TTC549 (cell line): ENCODE results near the gene ZNF582.
"Not testable (repeated sequence)": the region's sequence is repeated elsewhere in the genome, so short reads cannot be mapped to it uniquely, and the experiment has no call there.

Experiments used
- FAIRE-seq: peaks from 2 replicates; lab custom pipeline; 2012; peaks lifted over from hg19 to GRCh38; lab: Jason Lieb, UNC

ZNF582 gene

GRCh38 chr19:56350416-56351045, 42.8 kb downstream of the ZNF582 start:
- FAIRE-seq: peak; percentile 60

DNA sequence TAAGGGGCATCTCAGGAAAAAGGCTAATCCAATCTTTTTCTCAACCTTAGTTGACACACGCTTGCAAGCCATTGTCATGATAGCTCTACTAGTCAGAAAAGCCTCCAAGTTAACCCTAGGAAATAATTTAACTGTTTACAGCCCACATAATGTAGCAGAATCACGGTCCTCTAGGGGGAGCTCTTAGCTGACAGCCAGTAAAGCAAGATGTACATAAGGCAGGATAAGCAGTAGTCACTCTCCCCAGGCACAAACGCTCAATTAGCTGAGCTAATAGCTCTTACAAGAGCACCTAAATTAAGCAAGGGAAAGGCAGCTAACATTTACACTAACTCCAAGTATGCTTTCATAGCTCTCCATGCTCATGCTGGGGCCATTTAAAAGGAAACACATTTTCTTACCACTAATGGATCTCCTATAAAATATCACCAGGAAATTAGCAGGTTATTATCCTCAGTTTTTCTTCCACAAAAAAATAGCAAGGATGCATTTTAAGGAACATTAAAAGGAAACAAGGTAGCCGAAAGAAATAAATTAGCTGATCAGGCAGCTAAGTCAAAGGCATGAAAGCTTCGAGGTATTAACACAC, 45.0 kb downstream of the ZNF582 start:
- no peak for FAIRE-seq

DNA sequence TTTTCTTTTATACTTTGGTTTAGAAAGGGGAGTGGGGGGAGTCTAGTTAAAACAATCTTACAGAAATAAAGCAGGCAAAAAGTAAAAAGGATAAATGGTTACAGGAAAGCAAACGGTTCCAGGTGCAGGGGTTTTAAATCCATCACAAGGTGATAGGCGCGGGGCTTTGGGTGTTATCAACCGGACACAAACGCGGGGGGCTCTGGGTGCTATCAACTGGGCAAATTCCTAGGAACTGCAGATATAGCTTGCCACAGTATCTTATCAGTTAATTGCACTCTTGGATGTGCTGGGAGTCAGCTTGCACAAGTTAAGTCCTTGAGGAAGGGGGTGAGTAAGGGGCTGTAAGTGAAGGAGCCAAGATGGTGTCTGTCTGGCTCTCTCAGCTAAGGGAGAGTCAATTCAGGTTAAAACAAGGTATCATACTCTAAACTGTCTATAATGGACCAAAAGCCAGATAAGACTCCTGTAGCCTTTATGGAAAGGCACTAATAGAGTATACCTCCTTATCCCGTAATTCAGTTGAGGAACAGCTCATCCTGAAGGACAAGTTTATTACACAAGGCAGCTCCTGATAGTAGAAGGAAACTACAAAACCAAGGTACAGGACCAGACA, 46.1 kb downstream of the ZNF582 start:
- FAIRE-seq: no peak

DNA sequence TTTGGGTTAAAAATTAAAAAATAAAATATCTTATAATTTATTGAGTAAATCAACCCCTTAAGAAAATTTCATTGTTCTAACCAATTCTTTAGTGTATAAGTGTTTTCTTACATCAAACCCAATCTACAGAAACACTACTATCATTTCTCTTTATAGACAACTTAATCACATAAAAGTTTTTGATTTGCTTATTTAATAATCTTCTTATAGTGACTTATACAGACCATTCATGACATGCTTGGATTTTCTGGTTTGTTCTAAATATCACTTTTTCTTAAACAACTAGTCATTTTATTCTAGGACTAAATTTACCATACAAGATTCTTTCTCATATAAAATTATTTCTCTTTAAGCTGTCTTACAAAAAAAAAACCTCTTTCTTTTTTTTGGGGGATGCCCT, 51.4 kb downstream of the ZNF582 start:
- FAIRE-seq: peak; percentile 60

- FAIRE-seq: not testable (repeated sequence)
Observed at GRCh38 chr19:56339031-56339430, 54.3 kb downstream of the ZNF582 start.

- FAIRE-seq: not testable (repeated sequence)
Observed at GRCh38 chr19:56337077-56337476, 56.3 kb downstream of the ZNF582 start.

- not testable (repeated sequence) for FAIRE-seq
Observed at GRCh38 chr19:56335371-56335770, 58.0 kb downstream of the ZNF582 start.

GRCh38 chr19:56333506-56333905, 59.8 kb downstream of the ZNF582 start:
- FAIRE-seq: peak; percentile 36
